Measurements from ENCODE around the gene APBA2.

DNA sequence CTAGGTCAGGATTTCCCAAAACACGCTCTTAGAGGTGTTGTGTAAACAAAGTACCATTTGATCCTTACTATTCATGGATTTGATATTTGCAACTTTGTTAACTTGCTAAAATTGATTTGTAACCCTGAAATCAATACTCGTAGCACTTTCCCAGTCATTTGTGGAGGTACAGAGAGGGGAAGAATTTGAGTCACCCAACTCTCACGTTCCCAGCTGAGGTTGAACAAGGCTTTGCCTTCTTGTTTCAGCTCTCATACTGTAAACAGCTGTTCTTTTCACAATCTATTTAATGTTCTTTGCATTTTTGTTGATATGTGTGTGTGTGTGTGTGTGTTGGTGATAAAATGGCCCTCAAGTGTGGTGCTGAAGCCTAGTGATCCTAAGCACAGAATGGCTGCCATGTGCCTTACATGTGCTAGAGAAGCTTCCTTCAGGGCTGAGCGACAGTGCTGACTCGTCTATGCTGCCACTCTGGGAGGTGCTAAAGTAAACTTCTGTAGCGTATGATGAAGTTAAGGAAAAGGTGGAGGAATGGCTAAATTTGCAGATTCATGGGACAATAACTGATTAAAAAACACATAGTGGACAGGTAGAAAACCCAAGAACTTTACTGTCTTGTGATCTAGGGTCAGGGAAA lies 173.2 kb downstream of the APBA2 start:
- no peak for TF ChIP-seq EP300 (IDR thresholded peaks at IDR 0.05)
- TF ChIP-seq POLR2AphosphoS5 (IDR thresholded peaks at IDR 0.05), result no peak
- TF ChIP-seq, protein P1, sequence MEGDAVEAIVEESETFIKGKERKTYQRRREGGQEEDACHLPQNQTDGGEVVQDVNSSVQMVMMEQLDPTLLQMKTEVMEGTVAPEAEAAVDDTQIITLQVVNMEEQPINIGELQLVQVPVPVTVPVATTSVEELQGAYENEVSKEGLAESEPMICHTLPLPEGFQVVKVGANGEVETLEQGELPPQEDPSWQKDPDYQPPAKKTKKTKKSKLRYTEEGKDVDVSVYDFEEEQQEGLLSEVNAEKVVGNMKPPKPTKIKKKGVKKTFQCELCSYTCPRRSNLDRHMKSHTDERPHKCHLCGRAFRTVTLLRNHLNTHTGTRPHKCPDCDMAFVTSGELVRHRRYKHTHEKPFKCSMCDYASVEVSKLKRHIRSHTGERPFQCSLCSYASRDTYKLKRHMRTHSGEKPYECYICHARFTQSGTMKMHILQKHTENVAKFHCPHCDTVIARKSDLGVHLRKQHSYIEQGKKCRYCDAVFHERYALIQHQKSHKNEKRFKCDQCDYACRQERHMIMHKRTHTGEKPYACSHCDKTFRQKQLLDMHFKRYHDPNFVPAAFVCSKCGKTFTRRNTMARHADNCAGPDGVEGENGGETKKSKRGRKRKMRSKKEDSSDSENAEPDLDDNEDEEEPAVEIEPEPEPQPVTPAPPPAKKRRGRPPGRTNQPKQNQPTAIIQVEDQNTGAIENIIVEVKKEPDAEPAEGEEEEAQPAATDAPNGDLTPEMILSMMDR (IDR thresholded peaks at IDR 0.05), result no peak
- no peak for TF ChIP-seq POLR2A (IDR thresholded peaks at IDR 0.05; ENCODE audit: low read depth)
